Measurements from ENCODE around the gene FKBP6. TPM values are rescaled to one million over a fixed set of nuclear protein-coding genes. Genes with fewer than 3 reads are reported as not detected.
"Not testable (repeated sequence)": the region's sequence is repeated elsewhere in the genome, so short reads cannot be mapped to it uniquely, and the experiment has no call there.

Gene FKBP6
- total RNA-seq, 1 donor from 2014 or later = 0.47 TPM

GRCh38 chr7:73313521-73313906, 14.4 kb upstream of the FKBP6 start:
- Histone ChIP-seq H3K27me3 (ENCODE audit: low read depth) (no peaks in the 10 kb centered on the region), H3K27ac (no peak overlapping the region), H3K36me3 (no peaks in the 10 kb centered on the region), H3K9me3 (no peaks in the 10 kb centered on the region), H3K4me1 (peaks cover 6% of the 10 kb centered on the region), H3K4me3 (no peak overlapping the region)
- intact Hi-C loops (cut with DNase I) = no loop called here
- TF ChIP-seq CTCF (IDR thresholded peaks at IDR 0.05) = no peak
- ATAC-seq = no peak
- DNase-seq = no peak

- TF ChIP-seq CTCF (IDR thresholded peaks at IDR 0.05) = no peak
- Histone ChIP-seq H3K27ac (no peak overlapping the region), H3K36me3 (no peaks in the 10 kb centered on the region), H3K27me3 (ENCODE audit: low read depth) (no peaks in the 10 kb centered on the region), H3K4me1 (peaks cover under 1% of the 10 kb centered on the region), H3K9me3 (no peaks in the 10 kb centered on the region), H3K4me3 (no peak overlapping the region)
- no peak for ATAC-seq
- intact Hi-C loops (cut with DNase I) = no loop called here
- DNase-seq = peak; percentile 29
These were observed 13.7 kb upstream of the FKBP6 start for GRCh38 chr7:73314271-73314670.

- H3K27me3 ChIP-seq (ENCODE audit: low read depth) = no peaks in the 10 kb centered on the region
- H3K4me1 ChIP-seq = no peaks in the 10 kb centered on the region
- intact Hi-C loops (cut with DNase I) = no loop called here
- DNase-seq = no peak
- ATAC-seq = no peak
- no peak overlapping the region for H3K27ac ChIP-seq
- H3K4me3 ChIP-seq = no peak overlapping the region
- no peak for TF ChIP-seq CTCF (IDR thresholded peaks at IDR 0.05)
- H3K9me3 ChIP-seq = no peaks in the 10 kb centered on the region
- H3K36me3 ChIP-seq = no peaks in the 10 kb centered on the region
These were observed 11.4 kb upstream of the FKBP6 start for GRCh38 chr7:73316521-73316920.

GRCh38 chr7:73318656-73319204, 9.2 kb upstream of the FKBP6 start:
- intact Hi-C loops (cut with DNase I); H3K36me3 ChIP-seq; H3K27me3 ChIP-seq (ENCODE audit: low read depth); DNase-seq; H3K4me1 ChIP-seq; H3K4me3 ChIP-seq; H3K27ac ChIP-seq; H3K9me3 ChIP-seq: not testable (repeated sequence)
- ATAC-seq = peak in 1 of 2 donors; percentile 6

GRCh38 chr7:73319541-73319940, 8.4 kb upstream of the FKBP6 start:
- H3K4me1 ChIP-seq = peaks cover 10% of the 10 kb centered on the region
- peak; percentile 68 to 84 for ATAC-seq
- intact Hi-C loops (cut with DNase I); H3K4me3 ChIP-seq; H3K9me3 ChIP-seq; DNase-seq; H3K27ac ChIP-seq; H3K36me3 ChIP-seq; H3K27me3 ChIP-seq (ENCODE audit: low read depth): not testable (repeated sequence)

GRCh38 chr7:73320009-73320408, 8.0 kb upstream of the FKBP6 start:
- ATAC-seq = peak; percentile 36 to 70
- H3K36me3 ChIP-seq; H3K9me3 ChIP-seq; H3K27ac ChIP-seq; DNase-seq; H3K27me3 ChIP-seq (ENCODE audit: low read depth); intact Hi-C loops (cut with DNase I); H3K4me3 ChIP-seq: not testable (repeated sequence)
- peaks cover 11% of the 10 kb centered on the region for H3K4me1 ChIP-seq

- H3K36me3 ChIP-seq; DNase-seq; H3K27me3 ChIP-seq (ENCODE audit: low read depth); H3K9me3 ChIP-seq; ATAC-seq; intact Hi-C loops (cut with DNase I); H3K27ac ChIP-seq: not testable (repeated sequence)
- Histone ChIP-seq H3K4me3 (peak overlapping the region; percentile 22), H3K4me1 (peaks cover 11% of the 10 kb centered on the region)
These were observed 4.4 kb upstream of the FKBP6 start for GRCh38 chr7:73323434-73324080.

Measured in lower lobe of right lung (tissue), 2 donors.